HG03460 (cell line): Measurements from ENCODE around the gene CSTF3.
"Not testable (repeated sequence)": the region's sequence is repeated elsewhere in the genome, so short reads cannot be mapped to it uniquely, and the experiment has no call there.

Experiments
- ATAC-seq: cut with Tn5 transposase; IDR thresholded peaks from one replicate; pipeline ENCODE4 v1.9.1; 2021; ENCODE audit not compliant: unreplicated experiment

The CSTF3 gene

GRCh38 chr11:33162831-33163230, 1.6 kb upstream of the CSTF3 start:
- ATAC-seq, result no peak

GRCh38 chr11:33160587-33160986, 693 bp downstream of the CSTF3 start:
- no peak for ATAC-seq

DNA sequence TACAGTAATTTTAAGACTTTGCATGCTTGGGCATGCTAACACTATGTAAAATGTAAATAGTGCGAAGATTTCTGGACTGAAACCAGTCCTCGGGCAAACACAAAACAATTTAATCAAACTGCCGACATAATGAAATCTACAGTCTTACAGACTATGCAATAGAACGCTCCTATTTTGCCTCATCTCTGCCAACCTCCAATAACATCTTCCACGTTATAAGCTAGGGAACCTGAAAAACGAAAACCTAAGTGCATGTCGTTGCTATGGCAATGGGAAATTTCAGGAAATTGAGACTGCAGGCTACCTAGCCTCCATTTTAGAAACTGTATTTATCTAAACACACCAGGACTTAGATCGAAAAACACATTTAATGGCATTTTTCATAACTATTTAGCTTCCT, 1.1 kb downstream of the CSTF3 start:
- ATAC-seq, result no peak

GRCh38 chr11:33159378-33159867, 1.9 kb downstream of the CSTF3 start:
- not testable (repeated sequence) for ATAC-seq

GRCh38 chr11:33158596-33159275, 2.5 kb downstream of the CSTF3 start:
- no peak for ATAC-seq

- ATAC-seq, result no peak
Measured at GRCh38 chr11:33157103-33158027, 3.9 kb downstream of the CSTF3 start.

DNA sequence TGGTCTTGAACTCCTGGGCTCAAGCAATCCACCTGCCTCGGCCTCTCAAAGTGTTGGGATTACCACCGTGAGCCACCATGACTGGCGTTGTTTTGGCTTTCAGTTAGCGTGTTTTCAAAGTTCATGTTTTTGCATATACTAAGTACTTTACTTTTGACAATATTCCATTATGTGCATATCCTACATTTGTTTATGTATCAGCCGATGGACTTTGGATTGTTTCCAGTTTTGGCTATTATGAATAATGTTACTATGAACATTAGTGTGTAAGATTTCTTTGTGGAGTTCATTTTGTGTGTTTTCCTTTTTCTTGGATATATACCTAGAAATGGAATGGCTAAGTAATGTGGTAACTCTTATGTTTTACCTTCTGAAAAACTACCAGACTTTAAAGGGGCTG, 9.9 kb downstream of the CSTF3 start:
- ATAC-seq, result no peak

GRCh38 chr11:33147559-33147958, 13.7 kb downstream of the CSTF3 start:
- ATAC-seq, result no peak

DNA sequence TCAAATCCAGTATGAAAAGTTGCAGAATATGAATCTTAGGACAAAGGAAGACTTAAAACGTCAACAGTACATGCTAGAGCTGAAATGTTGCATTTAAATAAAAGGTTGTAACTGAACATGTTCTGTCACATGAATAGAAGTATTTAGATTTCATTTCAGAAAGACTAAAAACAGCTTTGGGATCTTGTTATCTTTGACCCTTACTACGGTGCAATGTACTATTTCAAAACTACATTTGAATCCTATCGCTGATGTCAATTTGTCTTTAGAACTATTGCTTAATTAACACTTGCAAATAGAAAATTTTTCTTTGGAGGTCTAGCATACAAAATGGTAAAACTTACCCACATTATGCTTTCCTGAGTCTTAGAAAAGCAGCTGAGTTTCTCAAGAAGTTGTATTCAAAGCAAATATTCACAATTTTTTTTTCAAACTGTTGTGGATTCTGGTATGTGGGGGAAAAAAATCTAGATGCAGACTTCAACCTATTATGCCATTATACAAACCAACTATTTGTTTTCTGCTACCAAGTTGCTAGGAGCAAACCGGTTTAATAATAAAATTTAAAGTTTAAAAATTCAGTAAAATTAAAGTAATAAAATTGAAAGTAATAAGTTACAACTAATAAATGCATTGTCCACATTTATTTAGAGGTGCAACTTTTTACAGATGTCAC, 25.4 kb downstream of the CSTF3 start:
- no peak for ATAC-seq

- no peak for ATAC-seq
Measured at GRCh38 chr11:33135216-33135615, 26.1 kb downstream of the CSTF3 start.

DNA sequence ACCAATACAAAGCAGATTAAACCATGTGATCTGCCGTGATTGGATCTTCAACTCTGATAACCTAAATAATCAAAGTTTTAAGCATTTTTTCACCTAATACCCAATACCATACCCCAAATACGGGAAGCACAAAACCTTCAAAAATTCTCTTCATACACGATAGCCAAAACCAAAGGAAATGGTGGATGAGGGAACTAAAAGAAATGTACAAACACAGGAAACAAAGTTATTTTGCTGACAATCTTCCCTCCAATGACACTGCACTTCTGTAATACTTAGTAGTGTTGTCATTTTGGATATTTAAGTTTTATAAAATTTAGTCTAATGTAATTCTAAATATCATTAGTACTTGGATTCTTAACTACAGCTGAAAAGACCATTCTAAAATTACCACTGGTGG, 27.0 kb downstream of the CSTF3 start:
- ATAC-seq, result no peak

DNA sequence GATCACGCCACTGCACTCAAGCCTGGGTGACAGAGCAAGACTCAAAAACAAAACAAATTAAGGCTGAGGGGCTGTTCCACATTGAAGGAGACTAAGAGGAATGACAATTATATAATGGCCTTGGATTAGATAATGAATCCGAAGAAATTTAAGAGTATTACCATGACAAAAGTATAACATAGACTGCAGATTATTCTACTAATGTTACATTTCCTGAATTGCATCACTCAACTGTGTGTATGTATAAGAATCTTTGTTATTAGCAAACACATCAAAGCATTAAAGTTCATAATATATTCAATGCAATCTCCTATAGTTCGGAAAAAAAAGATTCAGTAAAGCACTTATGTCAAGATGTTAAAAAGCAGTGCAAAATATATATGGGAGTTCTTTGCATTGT, 27.5 kb downstream of the CSTF3 start:
- no peak for ATAC-seq

DNA sequence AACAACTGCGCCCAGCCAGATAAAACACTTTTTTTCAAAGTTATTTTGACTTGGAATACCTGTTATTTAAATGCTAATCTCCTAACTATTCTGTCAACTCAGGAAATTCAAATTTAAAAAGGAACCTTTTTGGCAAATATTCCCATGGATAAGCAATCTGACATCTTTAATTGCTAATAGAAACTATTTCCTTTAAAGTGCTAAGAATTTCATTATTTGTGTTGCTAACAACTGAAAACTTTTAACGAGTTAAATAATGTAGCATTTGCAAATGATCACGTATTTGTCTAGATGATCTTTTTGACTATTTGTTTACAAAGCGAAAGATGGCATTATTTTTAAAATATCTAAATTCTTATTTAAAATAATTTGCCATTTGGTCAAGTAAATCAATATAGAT, 28.8 kb downstream of the CSTF3 start:
- no peak for ATAC-seq

- ATAC-seq, result no peak
Measured at GRCh38 chr11:33128739-33129138, 32.5 kb downstream of the CSTF3 start.

- no peak for ATAC-seq
Measured at GRCh38 chr11:33125611-33126010, 35.7 kb downstream of the CSTF3 start.

GRCh38 chr11:33125025-33125424, 36.3 kb downstream of the CSTF3 start:
- ATAC-seq, result no peak

DNA sequence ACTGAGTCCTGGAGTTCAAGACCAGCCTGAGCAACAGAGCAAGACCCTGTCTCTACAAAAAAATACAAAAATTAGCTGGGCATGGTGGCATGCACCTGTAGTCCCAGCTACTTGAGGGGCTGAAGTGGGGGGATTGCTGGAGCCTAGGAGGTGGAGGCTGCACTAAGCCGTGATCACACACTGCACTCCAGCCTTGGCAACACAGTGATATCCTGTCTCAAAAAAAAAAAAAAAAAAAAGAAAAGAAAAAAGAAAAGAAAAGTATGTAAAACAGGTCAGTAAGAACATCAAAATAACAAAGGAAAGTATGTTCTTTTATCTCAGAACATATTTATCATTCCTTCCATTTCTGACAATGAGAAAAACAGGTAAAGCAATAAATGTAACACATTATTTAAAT, 38.6 kb downstream of the CSTF3 start:
- ATAC-seq, result not testable (repeated sequence)

DNA sequence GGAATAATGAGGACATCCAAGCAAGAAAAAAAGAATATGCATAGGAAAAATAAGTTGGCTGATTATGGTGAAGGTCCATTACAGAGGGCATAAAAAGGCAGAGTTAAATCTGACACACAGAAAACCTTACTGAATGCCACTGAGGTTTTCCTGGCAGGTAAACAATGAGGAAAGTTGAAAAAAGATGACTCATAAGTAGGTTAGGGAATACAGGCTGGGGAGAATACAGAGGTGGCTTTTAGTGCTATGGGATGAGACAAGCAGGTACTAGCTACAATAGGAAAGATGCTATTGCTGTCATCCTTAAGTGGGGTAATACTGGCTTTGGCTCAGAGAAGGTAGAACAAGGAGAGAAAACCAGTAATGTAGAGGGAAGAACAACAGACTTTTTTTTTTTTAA, 44.7 kb downstream of the CSTF3 start:
- ATAC-seq, result no peak

- no peak for ATAC-seq
Measured at GRCh38 chr11:33110083-33110482, 51.2 kb downstream of the CSTF3 start.

DNA sequence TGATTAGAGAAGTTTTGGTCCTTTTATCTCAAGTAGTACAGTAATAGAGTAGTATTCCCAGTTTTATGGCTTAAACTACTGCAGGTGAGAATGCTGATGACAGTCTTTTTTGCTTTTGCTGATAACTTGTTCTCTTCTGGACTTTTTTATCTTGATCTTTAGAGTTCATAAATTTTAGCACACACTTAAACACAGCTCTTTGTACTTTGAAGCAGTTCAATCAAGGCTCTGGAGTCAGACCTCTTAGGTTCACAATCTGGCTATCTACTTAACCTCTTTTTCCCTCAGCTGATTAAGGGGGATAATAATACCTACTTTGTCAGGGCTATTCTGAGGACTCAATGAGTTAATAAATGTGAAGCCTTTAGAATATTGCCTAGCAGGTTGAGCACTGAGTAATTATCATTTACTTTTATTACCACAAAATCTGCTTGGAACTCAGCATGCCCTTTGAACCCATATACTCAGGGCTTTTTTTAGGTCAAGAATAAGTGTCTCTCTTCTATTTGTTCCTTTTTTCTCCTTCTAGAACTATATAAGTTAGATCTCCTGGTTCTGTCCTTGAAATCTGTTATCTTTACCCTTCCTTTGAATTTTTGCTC, 51.9 kb downstream of the CSTF3 start:
- ATAC-seq, result no peak

DNA sequence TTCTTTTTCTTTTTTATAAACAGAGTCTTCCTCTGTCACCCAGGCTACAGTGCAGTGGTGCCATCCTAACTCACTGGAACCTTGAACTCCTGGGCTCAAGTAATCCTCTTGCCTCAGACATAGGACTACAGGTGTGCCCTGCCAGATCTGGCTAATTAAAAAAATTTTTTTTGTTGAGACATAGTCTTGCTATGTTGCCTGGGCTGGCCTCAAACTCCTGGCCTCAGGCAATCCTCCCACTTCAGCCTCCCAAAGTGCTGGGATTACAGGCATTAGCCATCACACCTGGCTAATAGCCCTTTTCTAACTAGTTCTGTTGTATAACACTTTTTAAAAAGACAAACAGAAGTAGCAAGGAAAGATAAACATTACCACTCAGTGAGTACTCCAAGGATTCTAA, 57.4 kb downstream of the CSTF3 start:
- ATAC-seq, result no peak
